ENCODE measurements around the gene TROAP. TPM values are rescaled to one million over a fixed set of nuclear protein-coding genes. Genes with fewer than 3 reads are reported as not detected.
A peak's percentile ranks its signal among the peaks of the same experiment; 100 is the strongest.
"Not testable (repeated sequence)": the region's sequence is repeated elsewhere in the genome, so short reads cannot be mapped to it uniquely, and the experiment has no call there.

Gene TROAP
- total RNA-seq, 1 donor from 2014 or later: 40.0 TPM

GRCh38 chr12:49282302-49282701 lies 40.8 kb upstream of the TROAP start:
- DNase-seq (ENCODE audit: low spot score): no peak
- H3K4me1 Mint-ChIP-seq: peaks cover 38% of the 10 kb centered on the region
- no peaks in the 10 kb centered on the region for H3K36me3 ChIP-seq
- no peaks in the 10 kb centered on the region for H3K79me2 ChIP-seq (ENCODE audit: low read depth)
- H3K4me3 ChIP-seq: no peak overlapping the region
- H3K36me3 Mint-ChIP-seq: no peaks in the 10 kb centered on the region
- no peaks in the 10 kb centered on the region for H3K9me3 ChIP-seq (ENCODE audit: low read depth)
- peaks cover 14% of the 10 kb centered on the region for H3K4me1 ChIP-seq
- H3F3A ChIP-seq (ENCODE audit: low read depth): peaks cover 19% of the 10 kb centered on the region
- peaks cover 5% of the 10 kb centered on the region for H3K27me3 ChIP-seq
- no peak overlapping the region for H3K27ac ChIP-seq
- H3K9me3 Mint-ChIP-seq: peaks cover 2% of the 10 kb centered on the region
- H3K4me3 Mint-ChIP-seq: peak overlapping the region; percentile 32
- TF ChIP-seq EZH2 (IDR thresholded peaks at IDR 0.05): no peak
- TF ChIP-seq, protein P1, sequence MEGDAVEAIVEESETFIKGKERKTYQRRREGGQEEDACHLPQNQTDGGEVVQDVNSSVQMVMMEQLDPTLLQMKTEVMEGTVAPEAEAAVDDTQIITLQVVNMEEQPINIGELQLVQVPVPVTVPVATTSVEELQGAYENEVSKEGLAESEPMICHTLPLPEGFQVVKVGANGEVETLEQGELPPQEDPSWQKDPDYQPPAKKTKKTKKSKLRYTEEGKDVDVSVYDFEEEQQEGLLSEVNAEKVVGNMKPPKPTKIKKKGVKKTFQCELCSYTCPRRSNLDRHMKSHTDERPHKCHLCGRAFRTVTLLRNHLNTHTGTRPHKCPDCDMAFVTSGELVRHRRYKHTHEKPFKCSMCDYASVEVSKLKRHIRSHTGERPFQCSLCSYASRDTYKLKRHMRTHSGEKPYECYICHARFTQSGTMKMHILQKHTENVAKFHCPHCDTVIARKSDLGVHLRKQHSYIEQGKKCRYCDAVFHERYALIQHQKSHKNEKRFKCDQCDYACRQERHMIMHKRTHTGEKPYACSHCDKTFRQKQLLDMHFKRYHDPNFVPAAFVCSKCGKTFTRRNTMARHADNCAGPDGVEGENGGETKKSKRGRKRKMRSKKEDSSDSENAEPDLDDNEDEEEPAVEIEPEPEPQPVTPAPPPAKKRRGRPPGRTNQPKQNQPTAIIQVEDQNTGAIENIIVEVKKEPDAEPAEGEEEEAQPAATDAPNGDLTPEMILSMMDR (IDR thresholded peaks at IDR 0.05): no peak
- TF ChIP-seq EZH2phosphoT487 (IDR thresholded peaks at IDR 0.05): no peak
- H3K27me3 Mint-ChIP-seq (ENCODE audit: insufficient read depth, low read depth): peaks cover 6% of the 10 kb centered on the region
- peak overlapping the region; percentile 47 for H3K27ac Mint-ChIP-seq
- no peaks in the 10 kb centered on the region for H4K20me1 ChIP-seq (ENCODE audit: low read depth)
- H2AFZ ChIP-seq (replicated peaks): no peak overlapping the region
- peak overlapping the region; percentile 48 for H3K4me2 ChIP-seq
- no peak overlapping the region for H3K9ac ChIP-seq

DNA sequence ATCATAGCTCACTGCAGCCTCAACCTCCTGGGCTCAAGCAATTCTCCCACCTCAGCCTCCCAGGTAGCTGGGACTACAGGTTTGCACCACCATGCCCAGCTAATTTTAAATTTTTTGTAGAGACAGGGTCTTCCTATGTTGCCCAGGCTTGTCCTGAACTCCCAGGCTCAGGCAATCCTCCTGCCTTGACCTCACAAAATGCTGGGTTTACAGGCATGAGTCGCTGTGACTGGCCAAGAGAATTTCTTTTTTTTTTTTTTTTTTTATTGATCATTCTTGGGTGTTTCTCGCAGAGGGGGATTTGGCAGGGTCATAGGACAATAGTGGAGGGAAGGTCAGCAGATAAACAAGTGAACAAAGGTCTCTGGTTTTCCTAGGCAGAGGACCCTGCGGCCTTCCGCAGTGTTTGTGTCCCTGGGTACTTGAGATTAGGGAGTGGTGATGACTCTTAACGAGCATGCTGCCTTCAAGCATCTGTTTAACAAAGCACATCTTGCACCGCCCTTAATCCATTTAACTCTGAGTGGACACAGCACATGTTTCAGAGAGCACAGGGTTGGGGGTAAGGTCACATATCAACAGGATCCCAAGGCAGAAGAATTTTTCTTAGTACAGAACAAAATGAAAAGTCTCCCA lies 40.2 kb upstream of the TROAP start:
- Mint-ChIP-seq H3K4me1 (peaks cover 37% of the 10 kb centered on the region), H3K4me3 (peak overlapping the region; percentile 32), H3K27ac (peak overlapping the region; percentile 47)
- H3K4me3 ChIP-seq; H3K27me3 Mint-ChIP-seq (ENCODE audit: insufficient read depth, low read depth); H3K9me3 Mint-ChIP-seq; H2AFZ ChIP-seq (replicated peaks); H3K36me3 Mint-ChIP-seq; H3K36me3 ChIP-seq; H3K9ac ChIP-seq; H4K20me1 ChIP-seq (ENCODE audit: low read depth); H3K27ac ChIP-seq; DNase-seq (ENCODE audit: low spot score); H3K79me2 ChIP-seq (ENCODE audit: low read depth); H3K9me3 ChIP-seq (ENCODE audit: low read depth): not testable (repeated sequence)
- Histone ChIP-seq H3K27me3 (peaks cover 10% of the 10 kb centered on the region), H3F3A (ENCODE audit: low read depth) (peaks cover 25% of the 10 kb centered on the region), H3K4me1 (peaks cover 14% of the 10 kb centered on the region), H3K4me2 (peak overlapping the region; percentile 48)

DNA sequence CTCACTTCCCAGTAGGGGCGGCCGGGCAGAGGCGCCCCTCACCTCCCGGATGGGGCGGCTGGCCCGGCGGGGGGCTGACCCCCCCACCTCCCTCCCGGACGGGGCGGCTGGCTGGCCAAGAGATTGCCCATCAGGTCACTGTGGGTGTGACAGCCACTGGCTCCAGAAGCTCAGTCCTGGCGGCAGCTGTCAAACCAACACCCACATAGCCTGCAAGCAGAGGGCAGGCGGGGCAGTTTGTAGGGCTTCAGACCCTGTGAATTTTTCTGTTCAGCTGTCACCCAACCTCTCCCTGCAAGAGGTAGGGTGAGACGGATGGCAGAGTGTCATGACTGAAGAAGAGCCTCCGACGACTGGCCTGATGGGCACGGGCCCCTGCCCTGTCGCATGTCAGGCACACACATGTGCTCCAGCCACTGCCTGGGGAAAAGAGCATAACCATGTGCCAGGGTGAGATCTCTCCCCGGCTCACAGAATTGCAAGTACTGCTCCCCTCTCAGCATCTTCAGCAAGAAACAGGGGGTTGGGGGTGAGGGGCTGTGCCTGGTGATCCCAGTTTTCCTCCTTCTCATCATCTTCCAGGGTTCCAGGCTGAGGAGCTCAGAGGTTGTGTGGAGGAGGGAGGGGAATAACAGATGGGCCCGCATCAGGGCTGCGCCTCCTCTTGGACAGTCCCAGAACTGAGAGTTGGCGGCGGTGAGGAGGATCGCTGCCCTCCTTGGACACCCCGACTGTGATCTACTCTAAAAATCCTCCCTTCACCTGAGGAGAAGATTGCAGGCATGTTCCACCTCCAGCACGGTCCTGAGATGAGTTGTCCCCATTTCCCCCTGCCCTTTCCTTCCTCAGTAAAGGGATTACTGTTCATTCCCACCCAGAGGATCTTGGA lies 39.3 kb upstream of the TROAP start:
- no peak for TF ChIP-seq EZH2 (IDR thresholded peaks at IDR 0.05)
- TF ChIP-seq, protein P1 (IDR thresholded peaks at IDR 0.05): peak; percentile 3
- H3K27ac Mint-ChIP-seq: no peak overlapping the region
- Histone ChIP-seq H3K9ac (no peak overlapping the region), H3K4me1 (peaks cover 14% of the 10 kb centered on the region), H3K27me3 (peaks cover 12% of the 10 kb centered on the region), H2AFZ (replicated peaks) (no peak overlapping the region), H3K4me2 (no peak overlapping the region), H3K79me2 (ENCODE audit: low read depth) (no peaks in the 10 kb centered on the region), H3K4me3 (no peak overlapping the region), H3K9me3 (ENCODE audit: low read depth) (no peaks in the 10 kb centered on the region), H4K20me1 (ENCODE audit: low read depth) (no peaks in the 10 kb centered on the region), H3K36me3 (no peaks in the 10 kb centered on the region), H3F3A (ENCODE audit: low read depth) (peaks cover 29% of the 10 kb centered on the region), H3K27ac (no peak overlapping the region)
- H3K9me3 Mint-ChIP-seq: peaks cover 2% of the 10 kb centered on the region
- H3K4me1 Mint-ChIP-seq: peaks cover 41% of the 10 kb centered on the region
- peaks cover 6% of the 10 kb centered on the region for H3K27me3 Mint-ChIP-seq (ENCODE audit: insufficient read depth, low read depth)
- no peak overlapping the region for H3K4me3 Mint-ChIP-seq
- H3K36me3 Mint-ChIP-seq: no peaks in the 10 kb centered on the region
- DNase-seq (ENCODE audit: low spot score): no peak

- DNase-seq (ENCODE audit: low spot score): no peak
These were observed 38.4 kb upstream of the TROAP start for GRCh38 chr12:49284672-49285071.

More at GRCh38 chr12:49284672-49285071, 38.4 kb upstream of the TROAP start:
- no peak overlapping the region for H3K27ac Mint-ChIP-seq
- H3K27me3 ChIP-seq: peaks cover 12% of the 10 kb centered on the region
- H3K36me3 Mint-ChIP-seq: no peaks in the 10 kb centered on the region
- H3K9ac ChIP-seq: no peak overlapping the region
- H3K4me3 Mint-ChIP-seq: peak overlapping the region; percentile 57
- peaks cover 3% of the 10 kb centered on the region for H3K27me3 Mint-ChIP-seq (ENCODE audit: insufficient read depth, low read depth)
- no peaks in the 10 kb centered on the region for H4K20me1 ChIP-seq (ENCODE audit: low read depth)
- peaks cover 2% of the 10 kb centered on the region for H3K9me3 Mint-ChIP-seq
- no peak overlapping the region for H3K4me3 ChIP-seq
- H3K4me2 ChIP-seq: no peak overlapping the region
- no peaks in the 10 kb centered on the region for H3K9me3 ChIP-seq (ENCODE audit: low read depth)
- no peak overlapping the region for H3K27ac ChIP-seq
- no peaks in the 10 kb centered on the region for H3K36me3 ChIP-seq
- peaks cover 12% of the 10 kb centered on the region for H3K4me1 ChIP-seq
- H3F3A ChIP-seq (ENCODE audit: low read depth): peaks cover 28% of the 10 kb centered on the region
- peaks cover 35% of the 10 kb centered on the region for H3K4me1 Mint-ChIP-seq
- no peaks in the 10 kb centered on the region for H3K79me2 ChIP-seq (ENCODE audit: low read depth)
- TF ChIP-seq EZH2phosphoT487 (IDR thresholded peaks at IDR 0.05) (no peak), EZH2 (IDR thresholded peaks at IDR 0.05) (no peak)
- TF ChIP-seq, protein P1 (IDR thresholded peaks at IDR 0.05): no peak
- H2AFZ ChIP-seq (replicated peaks): no peak overlapping the region

Data from neural progenitor cell (in vitro differentiated cells).